Gastroesophageal sphincter (tissue), 3 donors: ENCODE results near the gene DCT.

Experiments
- POLR2A ChIP-seq, 2 donors: fragments of 450-650 bp; IDR thresholded peaks; one replicate each; pipeline ENCODE4 v1.6.1; 2017; ENCODE audit warnings: antibody characterized with exemption in 2 of 2, mild to moderate bottlenecking in 2 of 2, moderate library complexity in 1 of 2
- POLR2AphosphoS5 ChIP-seq: sonication (generic); formaldehyde crosslinking; IDR thresholded peaks from one replicate; pipeline ENCODE4 v1.6.1; 2017; ENCODE audit warnings: antibody characterized with exemption
- TF ChIP-seq, protein P1 (sequence below), 4 experiments: fragments of 200-600 bp in 2 of 4; fragments of 450-650 bp in 2 of 4; sonication (generic) in 1 of 4; IDR thresholded peaks; one replicate each; pipeline ENCODE4 v1.5.1; 2017 to 2019; ENCODE audit warnings: antibody characterized with exemption in 4 of 4, mild to moderate bottlenecking in 2 of 4, moderate library complexity in 2 of 4

- TF ChIP-seq, protein P1, sequence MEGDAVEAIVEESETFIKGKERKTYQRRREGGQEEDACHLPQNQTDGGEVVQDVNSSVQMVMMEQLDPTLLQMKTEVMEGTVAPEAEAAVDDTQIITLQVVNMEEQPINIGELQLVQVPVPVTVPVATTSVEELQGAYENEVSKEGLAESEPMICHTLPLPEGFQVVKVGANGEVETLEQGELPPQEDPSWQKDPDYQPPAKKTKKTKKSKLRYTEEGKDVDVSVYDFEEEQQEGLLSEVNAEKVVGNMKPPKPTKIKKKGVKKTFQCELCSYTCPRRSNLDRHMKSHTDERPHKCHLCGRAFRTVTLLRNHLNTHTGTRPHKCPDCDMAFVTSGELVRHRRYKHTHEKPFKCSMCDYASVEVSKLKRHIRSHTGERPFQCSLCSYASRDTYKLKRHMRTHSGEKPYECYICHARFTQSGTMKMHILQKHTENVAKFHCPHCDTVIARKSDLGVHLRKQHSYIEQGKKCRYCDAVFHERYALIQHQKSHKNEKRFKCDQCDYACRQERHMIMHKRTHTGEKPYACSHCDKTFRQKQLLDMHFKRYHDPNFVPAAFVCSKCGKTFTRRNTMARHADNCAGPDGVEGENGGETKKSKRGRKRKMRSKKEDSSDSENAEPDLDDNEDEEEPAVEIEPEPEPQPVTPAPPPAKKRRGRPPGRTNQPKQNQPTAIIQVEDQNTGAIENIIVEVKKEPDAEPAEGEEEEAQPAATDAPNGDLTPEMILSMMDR (IDR thresholded peaks at IDR 0.05) = no peak
- TF ChIP-seq POLR2A (IDR thresholded peaks at IDR 0.05) = no peak
- no peak for TF ChIP-seq POLR2AphosphoS5
These were observed 47.5 kb downstream of the DCT start for GRCh38 chr13:94431987-94432386.
